ENCODE results near the gene TMEM26.

TMEM26 gene

DNA sequence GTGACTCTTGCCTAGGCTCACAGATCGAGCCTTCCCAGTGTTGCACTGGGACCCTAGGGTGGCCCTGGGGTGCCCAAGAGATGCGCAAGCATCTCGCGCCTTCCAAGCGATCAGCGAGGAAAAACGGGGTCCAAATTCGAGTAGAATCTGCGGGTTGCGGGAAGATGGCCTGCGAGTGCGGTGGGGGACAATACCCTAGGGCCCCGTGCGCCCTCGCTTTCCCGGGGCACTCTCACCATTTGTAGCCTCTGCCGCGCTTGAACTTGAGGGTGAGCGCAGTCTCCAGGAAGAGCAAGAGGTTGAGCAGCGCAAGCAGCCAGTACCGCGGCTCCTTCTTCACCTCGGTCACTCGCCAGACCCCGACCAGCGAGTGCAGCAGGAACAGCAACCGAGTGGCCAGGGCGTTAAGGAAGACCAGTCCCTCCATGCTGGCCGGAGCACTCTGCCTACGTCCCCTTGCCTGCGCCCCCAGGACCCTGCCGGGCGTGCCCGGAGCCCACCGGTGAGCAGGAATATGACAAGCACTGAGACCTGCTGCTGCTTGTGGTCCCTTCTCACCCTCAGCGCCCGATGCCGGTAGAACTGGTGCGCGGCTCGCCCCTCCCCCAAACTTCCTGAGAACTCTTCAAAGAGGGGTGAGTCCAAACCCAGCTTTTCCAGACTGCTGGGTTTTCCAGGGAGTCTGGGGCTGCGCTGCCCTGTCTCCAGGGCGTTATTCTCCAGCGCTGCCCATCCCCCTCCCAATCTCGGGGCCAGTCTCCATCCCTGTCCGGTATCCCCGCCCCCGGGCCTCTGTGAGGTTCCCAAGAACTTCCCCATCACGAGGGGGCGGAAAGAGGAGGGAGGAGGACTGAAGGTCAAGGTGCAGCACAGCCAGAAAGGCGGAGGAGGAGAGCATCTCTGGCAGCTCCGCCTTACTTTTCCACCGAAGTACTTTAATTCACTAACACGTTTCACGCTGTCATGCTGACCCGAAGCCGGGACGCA, at the start of gene TMEM26:
Gene TMEM26, minus strand, starts transcription at position 727 of the 987 bp plus-strand sequence. Its CDS starts 300 bp downstream, at position 427.
- DNase-seq: no peak

DNA sequence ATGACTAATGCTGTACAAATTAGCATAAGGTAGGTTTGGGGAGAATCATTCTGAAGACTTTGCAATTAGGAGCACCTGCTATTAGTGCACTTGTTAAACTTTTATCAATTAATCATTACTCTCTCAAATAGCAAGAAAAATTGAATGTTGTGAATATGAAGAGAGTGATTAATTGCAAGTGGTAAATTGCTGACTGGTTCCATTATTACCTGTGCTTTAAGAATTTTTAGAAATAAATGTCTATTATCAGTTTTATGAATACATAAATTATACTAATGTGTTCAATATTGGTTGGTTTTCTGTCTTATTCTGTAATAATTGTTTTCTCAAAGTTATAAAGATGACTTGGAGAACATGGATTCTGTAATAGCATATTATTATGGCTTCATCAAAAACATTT, 47.3 kb upstream of the TMEM26 start:
- no peak for DNase-seq

DNA sequence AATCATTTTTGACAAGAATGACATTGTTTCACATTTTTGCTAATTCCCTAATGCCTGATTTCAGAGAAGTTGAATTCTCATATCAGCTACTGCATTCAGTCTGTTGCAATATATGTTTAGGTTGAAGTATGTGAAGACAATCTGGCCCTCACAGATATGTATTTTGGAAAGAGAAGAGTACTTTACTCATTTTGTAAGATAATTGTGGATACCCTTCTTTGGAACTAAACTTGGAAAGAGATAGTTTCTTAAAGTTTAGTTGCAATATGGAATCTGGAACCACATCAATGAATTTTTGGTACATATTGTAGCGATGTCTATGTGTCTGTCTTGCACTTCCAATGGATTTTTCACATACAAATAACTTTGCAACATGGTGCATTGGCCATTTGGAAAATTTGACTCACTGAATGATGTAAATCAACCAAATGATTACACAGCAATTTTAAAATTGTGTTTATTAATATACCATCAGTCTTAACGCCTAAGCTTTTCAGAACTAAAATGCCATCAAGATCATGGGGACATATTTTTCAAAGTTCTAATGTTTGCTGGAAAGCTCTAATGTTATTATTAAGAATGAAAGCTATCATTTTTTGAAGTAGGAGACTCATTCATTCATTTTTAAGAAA, 39.3 kb upstream of the TMEM26 start:
- no peak for DNase-seq

DNA sequence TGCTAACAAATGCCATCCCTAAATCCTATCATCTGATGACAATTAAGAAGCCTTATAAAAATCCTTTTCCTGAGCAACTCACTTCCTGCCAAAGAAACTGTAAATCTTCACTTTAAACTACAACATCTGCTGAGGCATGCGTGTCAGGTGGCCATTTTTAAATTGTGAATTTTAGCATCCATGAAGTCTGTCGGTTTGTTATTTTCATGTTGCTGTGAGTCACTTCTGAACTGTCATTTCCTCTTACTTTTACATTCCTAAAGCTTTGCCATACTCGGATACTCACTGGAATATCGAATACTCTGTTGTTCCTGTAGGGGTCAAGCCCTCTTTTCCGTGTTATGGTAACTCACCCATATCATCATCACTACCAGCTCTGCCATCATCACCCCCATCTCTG, 34.3 kb upstream of the TMEM26 start:
- no peak for DNase-seq

DNA sequence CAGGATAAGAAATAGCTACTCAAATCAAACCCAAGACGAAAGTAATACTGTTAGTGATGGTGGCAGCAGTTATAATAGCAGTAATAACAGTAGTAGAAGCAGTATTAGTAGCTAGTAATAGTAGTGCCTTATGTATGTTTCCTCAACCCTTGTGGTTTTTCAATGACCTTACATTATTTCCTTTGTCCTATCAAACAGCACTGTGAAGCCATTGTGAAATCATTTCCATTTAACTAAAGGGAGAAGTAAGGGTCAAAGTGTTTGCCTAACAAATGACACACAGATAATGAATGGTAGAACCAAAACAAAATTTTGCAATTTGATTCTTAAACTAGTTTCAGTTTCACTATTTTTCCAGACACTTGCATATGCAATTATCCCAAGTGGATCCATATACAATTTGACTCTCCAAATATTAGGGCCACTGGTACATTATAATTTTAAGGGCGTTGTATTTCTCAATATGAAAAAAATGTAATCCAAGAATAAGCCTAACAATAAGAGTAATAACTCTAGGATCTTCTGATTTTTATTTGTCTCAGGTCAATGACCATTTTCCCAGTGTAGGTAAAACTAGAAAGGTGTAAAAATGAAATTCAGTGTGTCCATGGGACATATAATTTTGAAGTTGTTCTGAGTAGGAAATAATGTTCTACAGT, 33.7 kb upstream of the TMEM26 start:
- DNase-seq: no peak

DNA sequence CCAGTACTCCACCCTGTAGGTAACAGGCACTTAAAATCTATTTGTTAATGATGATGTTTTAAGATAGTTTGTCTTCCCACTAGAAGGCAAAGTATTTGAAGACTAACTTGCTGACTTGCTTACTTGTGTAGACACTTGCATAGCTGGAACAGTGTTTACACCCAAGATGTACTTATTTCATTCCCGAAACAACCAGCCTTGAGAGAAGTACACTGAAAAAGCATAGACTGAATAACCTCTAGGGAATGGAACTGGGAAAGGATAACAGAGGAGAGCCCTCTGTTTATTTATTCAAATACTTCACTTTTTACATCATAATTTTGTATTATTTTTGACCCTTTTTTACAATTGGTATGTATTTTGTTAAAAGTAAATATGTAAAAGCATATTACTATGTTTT, 33.1 kb upstream of the TMEM26 start:
- no peak for DNase-seq

DNA sequence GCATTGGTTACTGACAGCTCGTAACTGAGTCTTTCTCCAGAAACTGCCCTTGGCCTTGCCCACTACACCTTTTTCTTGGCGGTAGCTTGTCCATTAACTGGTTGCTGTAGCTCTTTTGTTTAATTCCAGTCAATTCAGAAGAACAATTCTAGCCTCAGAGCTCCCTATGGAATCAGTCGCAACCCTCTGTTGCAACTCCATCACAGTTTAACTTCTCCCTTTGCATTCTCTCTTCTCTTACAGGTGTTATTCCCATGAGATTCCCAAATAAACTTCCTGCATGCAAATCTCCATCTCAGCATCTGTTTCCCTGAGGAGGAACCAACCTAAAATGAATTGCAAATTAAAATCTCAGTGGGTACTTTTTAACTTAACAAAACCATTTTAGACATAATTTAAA, 28.4 kb upstream of the TMEM26 start:
- no peak for DNase-seq

DNA sequence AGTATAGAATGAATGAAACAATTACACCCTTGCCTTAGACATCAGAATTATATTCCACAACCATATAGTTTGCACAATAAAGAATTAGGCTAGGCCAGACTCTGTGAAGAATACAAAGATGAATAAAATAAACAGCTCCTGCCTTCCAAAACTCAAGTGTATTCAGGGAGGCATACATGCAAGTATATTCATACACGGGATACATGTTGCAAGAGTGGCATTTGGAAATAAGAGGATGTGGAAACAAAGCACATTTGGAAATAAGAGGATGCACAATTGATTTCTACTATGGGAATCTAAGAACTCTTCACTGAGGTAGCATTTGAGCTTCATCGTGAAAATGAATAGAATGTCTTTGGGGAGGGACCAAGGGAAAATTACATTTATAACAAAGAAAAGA, 27.0 kb upstream of the TMEM26 start:
- no peak for DNase-seq

DNA sequence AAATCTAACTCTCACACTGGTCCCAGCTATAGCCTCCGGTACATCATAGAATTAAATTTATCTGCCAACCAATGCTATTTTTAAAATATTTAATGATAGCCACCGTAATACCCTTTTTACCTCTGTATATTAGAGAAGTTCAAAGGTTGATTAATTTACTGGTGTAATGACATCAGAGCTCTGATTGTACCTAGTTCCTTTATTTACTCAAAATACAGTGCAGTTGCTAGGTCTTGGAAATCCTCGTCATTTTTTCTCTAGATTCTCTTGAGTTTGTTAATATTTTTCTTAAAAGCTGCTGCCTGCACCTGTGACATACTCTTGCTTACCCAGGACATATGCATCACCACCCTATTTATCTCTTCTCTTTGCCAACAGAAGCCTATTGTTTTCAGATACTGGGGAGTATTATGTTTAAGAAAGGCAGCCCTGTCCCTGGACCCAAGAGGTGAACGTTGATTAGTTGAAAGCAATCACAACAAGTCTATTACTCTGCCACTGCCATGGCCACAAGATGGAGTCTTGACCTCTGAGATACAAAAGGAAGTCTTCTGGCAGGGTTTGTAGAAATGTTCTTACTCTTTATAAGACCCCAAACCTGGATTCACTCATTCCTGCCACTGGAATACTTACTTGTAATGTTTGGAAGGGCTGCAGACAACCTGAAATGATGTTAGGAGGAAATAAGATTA, 25.6 kb upstream of the TMEM26 start:
- DNase-seq: no peak

DNA sequence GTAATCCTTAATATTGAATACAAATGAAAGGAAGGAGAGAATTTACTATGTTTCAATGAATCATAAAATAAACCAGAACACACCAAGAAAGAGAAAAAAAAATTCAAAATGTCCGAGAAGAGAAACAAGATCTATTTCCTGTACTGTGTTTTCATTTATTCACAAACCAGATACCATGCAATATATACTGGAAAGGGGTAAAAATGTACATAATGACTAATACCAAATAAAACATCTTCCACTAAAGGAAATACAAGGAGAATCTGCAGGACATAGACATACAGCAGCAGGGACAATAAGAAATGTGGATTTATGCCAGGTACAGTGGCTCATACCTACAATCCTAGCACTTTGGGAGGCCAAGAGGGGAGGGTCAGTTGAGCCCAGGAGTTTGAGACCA, 24.3 kb upstream of the TMEM26 start:
- no peak for DNase-seq

DNA sequence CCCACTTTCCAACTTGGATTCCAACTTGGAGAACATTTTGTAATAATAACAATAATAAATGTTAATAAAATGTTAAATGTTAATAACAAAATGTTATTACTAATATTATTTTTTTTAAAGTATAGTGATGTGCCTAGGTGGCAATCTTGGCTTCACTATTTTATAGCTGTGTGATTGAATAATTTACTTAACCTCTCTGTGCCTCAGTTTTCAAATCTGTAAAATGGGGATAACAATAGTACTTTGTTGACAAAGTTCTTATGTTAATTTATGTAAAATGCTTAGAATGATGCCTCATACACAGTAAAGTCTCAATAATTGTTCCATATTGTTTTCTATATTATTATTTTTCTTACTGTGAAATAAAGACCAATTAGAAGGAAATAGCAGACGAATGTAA, 23.3 kb upstream of the TMEM26 start:
- no peak for DNase-seq

DNA sequence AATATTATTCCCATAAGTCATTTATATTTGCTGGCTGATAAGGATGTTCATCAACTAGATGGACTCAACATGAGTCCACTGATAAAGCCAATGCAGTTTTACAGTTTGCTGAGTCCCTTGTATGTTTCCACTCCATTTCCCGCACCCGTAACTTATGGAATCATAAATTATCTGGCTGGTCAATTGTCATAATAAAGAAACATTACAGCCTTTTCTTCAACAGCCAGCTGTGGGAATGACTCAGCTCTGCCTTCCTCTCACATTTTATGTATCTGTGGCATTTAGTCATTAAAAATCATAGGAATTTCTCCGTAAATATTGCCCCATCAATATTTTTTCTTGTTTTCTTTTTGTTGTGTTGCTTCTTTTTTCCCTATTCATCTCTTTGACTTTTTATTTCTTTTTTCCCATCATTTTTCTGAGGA, 22.3 kb upstream of the TMEM26 start:
- no peak for DNase-seq

DNA sequence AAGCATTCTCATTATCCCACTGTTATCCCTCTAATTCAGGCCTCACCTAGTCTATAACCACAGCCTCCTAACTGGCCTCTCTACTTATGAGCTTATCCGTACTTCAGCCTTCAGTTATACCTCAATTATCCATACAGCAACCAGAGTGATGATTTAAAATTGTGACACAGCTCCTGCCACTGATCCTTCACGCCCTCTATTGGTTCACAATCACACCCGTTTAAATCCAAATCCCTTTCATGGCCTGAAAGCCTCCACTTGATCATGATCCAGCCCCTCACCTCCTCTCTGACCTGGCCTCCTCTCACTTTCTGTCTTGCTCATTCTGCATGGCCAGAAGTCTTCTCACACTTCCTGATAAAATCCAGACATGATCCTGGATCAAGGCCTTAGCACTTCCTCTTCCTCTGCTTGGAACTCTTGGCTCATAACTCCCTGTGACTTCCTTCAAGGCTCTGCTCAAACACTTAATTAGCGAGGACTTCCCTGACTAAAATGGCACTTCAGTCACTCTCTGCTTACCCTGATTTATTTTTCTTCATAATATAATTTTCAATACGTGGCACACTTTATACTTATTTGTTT, 19.0 kb upstream of the TMEM26 start:
- DNase-seq: no peak

DNA sequence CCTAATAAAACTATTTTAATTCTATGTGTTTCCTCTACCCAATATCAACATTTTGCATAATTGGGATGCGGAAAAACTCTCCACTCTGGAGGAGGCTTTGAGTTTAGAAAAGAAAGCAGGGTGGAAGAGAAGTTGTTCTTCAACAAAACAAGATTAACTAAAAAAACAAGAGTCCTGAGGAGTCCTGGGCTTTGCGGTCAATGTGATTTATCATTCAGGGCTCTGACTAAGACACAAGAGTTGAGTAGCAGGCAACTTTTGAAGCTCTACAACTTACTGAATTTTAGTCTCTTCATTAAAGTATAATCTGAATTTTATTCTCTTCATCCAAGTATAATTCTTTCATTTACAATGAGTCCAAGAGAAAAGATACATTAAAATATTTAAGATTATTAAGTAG, 18.3 kb upstream of the TMEM26 start:
- no peak for DNase-seq

DNA sequence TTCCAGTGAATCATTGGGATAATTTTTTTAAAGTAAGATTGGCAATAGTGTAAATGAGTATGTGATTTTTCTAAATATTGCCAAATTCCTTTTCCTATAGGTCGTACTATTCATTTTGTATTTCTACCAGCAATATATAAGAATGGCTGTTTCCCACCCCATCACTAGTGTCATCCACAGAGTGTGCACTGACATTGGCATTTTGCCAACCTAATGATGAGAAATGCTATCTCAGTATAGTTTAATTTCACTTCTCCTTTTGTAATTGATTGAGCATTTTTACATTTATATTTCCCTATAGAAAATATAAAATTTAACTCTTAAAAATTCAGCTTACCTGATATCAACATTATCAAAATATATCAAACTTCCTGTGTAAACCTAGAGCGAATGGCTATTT, 17.6 kb upstream of the TMEM26 start:
- DNase-seq: no peak

DNA sequence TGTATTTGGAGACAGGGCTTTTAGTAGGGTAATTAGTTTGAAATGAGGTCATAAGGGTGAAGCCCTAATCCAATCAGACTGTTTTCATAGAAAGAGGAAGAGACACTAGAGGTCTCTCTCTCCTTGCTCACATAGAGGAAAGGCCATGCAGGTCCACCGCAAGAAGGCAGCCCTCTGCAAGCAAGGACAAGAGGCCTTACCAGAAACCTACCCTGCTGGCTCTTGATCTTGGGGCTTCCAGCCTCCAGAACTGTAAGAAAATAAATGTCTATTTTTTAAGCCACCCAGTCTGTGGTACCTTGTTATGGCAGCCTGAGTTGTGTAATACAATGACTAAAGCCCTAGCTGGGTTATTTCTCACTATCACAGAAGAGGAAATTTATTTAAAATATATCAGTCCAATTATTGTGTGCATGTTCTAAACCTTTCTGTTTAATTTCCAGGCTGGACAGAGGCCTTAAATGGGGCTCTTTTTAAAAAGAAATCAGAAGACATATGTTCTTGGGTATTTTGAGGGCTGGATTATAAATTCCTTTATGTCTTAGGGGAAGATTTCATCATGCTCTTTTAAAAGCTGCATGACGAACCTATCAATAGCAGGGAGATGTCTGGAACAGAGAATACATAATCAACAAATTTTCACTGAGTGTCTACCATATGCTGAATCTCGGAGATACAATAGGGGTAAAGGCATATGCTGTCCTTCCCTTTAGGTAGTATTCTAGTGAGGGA, 12.9 kb upstream of the TMEM26 start:
- no peak for DNase-seq

DNA sequence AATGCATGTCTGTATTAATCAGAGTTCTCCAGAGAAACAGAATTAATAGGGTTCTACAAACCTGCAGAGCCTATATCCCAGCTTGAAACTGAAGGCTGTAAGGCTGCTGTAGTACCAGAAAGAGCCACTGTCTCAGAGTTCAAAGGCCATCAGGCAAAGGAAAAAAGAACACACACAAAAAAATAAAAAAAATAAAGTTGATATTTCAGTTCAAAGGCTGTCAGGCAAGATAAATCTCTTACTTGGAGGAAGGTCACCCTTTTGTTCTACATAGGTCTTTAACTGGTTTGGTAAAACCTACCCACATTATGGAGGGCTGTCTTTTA, 12.0 kb upstream of the TMEM26 start:
- DNase-seq: no peak

DNA sequence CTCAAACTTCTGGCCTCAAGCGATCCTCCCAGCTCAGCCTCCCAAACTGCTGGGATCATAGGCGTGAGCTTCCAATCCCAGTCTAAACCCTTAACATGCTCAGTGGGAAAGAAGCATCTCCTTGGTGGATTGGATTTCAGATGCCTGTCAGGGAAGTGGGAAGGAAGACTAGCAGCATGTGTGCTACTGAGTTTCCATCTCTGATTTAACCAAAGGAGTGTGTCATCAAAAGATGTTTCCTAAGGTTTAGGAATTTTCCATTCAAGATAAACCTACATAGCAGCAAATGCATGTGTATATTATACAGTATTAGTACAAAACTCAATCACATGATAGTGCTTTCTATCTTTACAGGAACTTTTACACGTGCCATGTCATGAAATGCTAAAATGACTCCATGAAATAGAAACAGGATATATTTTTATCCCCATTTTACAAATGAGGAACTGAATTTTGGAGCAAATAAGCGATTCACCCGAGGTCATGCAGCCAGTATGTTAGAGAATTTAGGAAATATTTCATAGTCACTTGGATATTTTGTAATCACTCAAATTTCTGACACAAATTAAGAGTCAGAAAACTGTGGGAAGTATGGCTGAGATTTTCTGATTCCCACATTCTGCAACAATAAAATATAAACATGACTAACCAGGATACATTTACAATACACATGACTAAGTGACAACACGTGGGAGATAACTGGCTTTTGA, 11.4 kb upstream of the TMEM26 start:
- DNase-seq: no peak

DNA sequence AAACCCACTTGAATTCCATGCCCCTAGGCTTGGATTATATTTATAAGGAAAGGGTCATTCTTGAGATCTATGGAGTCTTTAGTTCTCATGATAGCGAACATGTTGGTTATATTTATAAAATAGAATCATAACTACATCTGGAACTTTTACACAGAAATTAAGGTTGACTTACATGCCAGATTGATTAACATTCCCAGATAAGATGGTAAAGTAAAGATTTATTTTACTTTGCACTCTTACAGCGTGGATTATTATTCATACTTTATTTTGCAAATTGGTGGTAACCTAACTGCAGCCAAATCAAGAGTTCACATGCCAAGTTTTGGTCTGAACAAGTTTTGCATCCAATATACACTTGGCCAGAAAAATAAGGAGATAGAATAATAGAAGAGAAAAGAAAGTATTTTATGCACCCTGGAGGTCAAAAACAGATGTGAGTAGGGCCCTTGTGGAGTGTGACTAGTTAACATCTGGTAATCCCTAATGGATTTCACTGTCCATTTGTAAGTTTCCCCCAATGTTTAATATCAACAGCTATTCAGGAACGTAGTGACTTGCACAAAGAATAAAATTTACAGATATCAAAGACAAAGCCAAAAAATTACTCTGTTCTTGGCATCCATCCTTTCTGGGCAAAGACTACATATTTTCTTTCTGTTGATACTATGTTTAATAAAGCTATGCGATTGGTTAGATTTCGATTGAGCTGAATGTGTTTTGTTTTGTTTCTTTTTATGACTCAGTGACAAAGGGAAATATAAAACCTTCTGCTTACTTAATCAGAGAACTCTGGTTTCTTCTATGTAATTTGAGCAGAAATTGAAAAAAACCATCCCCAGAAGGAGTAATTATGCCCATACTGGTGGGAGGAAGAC, 10.1 kb upstream of the TMEM26 start:
- DNase-seq: no peak

DNA sequence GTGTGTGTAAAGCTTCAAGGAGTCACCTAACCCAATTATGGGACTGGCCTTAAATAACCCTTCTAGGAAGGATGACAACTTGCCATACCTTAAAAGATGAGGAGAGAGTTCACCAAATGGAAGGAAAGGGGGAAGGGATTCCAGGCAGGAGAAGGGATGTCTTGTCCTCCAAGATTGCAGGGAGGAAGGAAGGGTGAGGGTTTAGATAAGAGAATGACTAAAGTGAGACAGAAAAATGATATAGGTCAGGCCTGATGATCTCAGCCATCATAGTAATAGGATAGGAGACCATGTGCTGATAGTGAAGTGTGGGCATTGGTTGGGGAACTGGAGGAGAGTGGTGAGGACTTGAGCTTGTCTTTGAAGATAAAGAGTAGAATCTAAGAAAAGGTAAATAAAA, 7.7 kb upstream of the TMEM26 start:
- DNase-seq: no peak

DNA sequence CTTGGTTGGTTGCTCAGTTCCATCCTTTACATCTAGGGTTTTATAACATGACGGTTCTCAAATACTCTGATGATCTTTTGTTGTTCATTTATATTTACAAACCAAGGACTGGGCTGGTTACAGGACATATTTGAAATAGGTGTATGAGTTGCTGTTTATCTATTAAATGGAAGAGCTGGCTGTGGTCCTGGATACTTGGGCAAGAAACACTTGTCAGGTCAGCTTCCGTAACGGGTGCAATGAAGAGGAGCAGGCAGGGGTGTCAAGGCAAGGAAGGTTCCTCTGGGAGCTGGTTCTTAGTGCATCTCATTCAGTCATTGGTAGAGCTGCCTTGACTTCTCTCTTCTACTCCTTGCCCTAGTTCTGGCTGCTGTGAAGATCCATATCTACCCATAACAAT, 4.8 kb upstream of the TMEM26 start:
- no peak for DNase-seq

Data from activated CD4-positive, alpha-beta T cell treated with anti-CD3 and anti-CD28 coated beads, Interleukin-2, amount 50 U/mL, for 1 hour (primary cell).